ENCODE measurements around the gene LCN9. TPM values are rescaled to one million over a fixed set of nuclear protein-coding genes. Genes with fewer than 3 reads are reported as not detected.
"Not testable (repeated sequence)": the region's sequence is repeated elsewhere in the genome, so short reads cannot be mapped to it uniquely, and the experiment has no call there.

Gene LCN9
- total RNA-seq, 1 experiment from 2014 or later = 0.52 TPM

DNA sequence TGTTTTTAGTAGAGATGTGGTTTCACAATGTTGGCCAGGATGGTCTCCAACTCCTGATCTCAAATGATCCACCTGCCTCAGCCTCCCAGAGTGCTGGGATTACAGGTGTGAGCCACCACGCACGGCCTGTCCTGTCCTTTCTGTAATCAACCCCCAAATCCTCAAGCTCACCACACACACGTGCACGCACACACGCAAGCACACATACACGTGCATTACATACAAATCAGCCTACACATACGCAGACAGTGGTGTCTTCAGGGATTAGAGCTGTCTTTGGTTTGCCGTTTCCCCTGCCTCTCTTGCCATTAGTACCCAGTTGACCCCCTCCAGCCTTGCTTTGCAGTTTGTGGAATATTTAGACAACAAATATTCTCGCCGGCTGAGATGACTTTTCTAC is 30.3 kb upstream of the LCN9 start:
- H3K4me2 ChIP-seq (ENCODE audit: insufficient read depth, insufficient read length, low read length) = no peak overlapping the region
- WGBS (ENCODE audit: extremely low coverage, insufficient read length, low lambda C conversion rate) = no CpG with 5 or more reads among the region's 10 CpGs
- H3K79me1 ChIP-seq (ENCODE audit: insufficient read depth, low read depth, low read length, poor library complexity, severe bottlenecking) = no peaks in the 10 kb centered on the region
- no peaks in the 10 kb centered on the region for H3K79me2 ChIP-seq (ENCODE audit: insufficient read depth, low read length)
- H4K5ac ChIP-seq (ENCODE audit: insufficient read length, low read depth, low read length) = no peak overlapping the region
- H2BK20ac ChIP-seq (ENCODE audit: low read depth, low read length, poor library complexity, severe bottlenecking) = no peak overlapping the region
- H3K18ac ChIP-seq (ENCODE audit: insufficient read length, low read depth, low read length) = no peak overlapping the region
- H3K4me3 Mint-ChIP-seq = no peak overlapping the region
- TF ChIP-seq, protein P1, sequence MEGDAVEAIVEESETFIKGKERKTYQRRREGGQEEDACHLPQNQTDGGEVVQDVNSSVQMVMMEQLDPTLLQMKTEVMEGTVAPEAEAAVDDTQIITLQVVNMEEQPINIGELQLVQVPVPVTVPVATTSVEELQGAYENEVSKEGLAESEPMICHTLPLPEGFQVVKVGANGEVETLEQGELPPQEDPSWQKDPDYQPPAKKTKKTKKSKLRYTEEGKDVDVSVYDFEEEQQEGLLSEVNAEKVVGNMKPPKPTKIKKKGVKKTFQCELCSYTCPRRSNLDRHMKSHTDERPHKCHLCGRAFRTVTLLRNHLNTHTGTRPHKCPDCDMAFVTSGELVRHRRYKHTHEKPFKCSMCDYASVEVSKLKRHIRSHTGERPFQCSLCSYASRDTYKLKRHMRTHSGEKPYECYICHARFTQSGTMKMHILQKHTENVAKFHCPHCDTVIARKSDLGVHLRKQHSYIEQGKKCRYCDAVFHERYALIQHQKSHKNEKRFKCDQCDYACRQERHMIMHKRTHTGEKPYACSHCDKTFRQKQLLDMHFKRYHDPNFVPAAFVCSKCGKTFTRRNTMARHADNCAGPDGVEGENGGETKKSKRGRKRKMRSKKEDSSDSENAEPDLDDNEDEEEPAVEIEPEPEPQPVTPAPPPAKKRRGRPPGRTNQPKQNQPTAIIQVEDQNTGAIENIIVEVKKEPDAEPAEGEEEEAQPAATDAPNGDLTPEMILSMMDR (conservative IDR thresholded peaks at IDR 0.05) = no peak
- H2BK120ac ChIP-seq (ENCODE audit: low read depth, low read length, poor library complexity, severe bottlenecking) = no peak overlapping the region
- no peak overlapping the region for H4K8ac ChIP-seq (replicated peaks; ENCODE audit: insufficient read length, low read depth, low read length)
- no peaks in the 10 kb centered on the region for H4K20me1 ChIP-seq (ENCODE audit: control insufficient read depth, insufficient read depth, insufficient read length)
- H3K9ac ChIP-seq (ENCODE audit: extremely low read depth, insufficient read length, low read length) = no peak overlapping the region
- H4K91ac ChIP-seq (ENCODE audit: insufficient read length, low read depth, low read length) = no peak overlapping the region
- H3K56ac ChIP-seq (ENCODE audit: insufficient read length, low read depth, low read length) = no peak overlapping the region
- peaks cover 4% of the 10 kb centered on the region for H3K9me3 ChIP-seq (ENCODE audit: control insufficient read depth, low read depth, low read length)
- H3K36me3 Mint-ChIP-seq (ENCODE audit: insufficient read depth in 1 of 3, low read depth in 3 of 3) = peaks cover 8 to 38% (median 18%) of the 10 kb centered on the region in 3 experiments; a peak in 6 of 7 replicates
- no peak overlapping the region for H3K14ac ChIP-seq (ENCODE audit: insufficient read depth, low read length)
- H2BK5ac ChIP-seq (ENCODE audit: insufficient read length, low read length) = no peak overlapping the region
- no peak overlapping the region for H2BK15ac ChIP-seq (ENCODE audit: low read depth, low read length)
- no peak overlapping the region for H3K27ac Mint-ChIP-seq
- H3K4ac ChIP-seq (ENCODE audit: low read depth, low read length) = no peak overlapping the region
- no peaks in the 10 kb centered on the region for H3K27me3 ChIP-seq (ENCODE audit: insufficient read depth, low read length)
- no peak overlapping the region for H3T11ph ChIP-seq (ENCODE audit: low read length)
- no peaks in the 10 kb centered on the region for H3K4me1 ChIP-seq (ENCODE audit: insufficient read depth, low read length)
- peaks cover 8 to 9% of the 10 kb centered on the region in 2 experiments for H3K4me1 Mint-ChIP-seq
- H3K27me3 Mint-ChIP-seq (ENCODE audit: low read depth) = peaks cover 18% of the 10 kb centered on the region
- H2AK5ac ChIP-seq (ENCODE audit: insufficient read length, low read length) = no peak overlapping the region
- peaks cover 39 to 42% of the 10 kb centered on the region in 2 experiments for H3K9me3 Mint-ChIP-seq
- no peak overlapping the region for H2BK12ac ChIP-seq (ENCODE audit: insufficient read length, low read depth, low read length)
- no peak for DNase-seq
- no peaks in the 10 kb centered on the region for H3K23me2 ChIP-seq (ENCODE audit: insufficient read length, low read depth, low read length, poor library complexity, severe bottlenecking)
- H2AFZ ChIP-seq (ENCODE audit: low read length) = no peak overlapping the region
- H3K27ac ChIP-seq (ENCODE audit: insufficient read length, low read depth, low read length) = no peak overlapping the region
- H3K23ac ChIP-seq (ENCODE audit: insufficient read length, low read depth, low read length) = no peak overlapping the region

GRCh38 chr9:135636930-135637530 is 26.1 kb upstream of the LCN9 start:
- not testable (repeated sequence) for H3K79me1 ChIP-seq (ENCODE audit: insufficient read depth, low read depth, low read length, poor library complexity, severe bottlenecking); H4K8ac ChIP-seq (replicated peaks; ENCODE audit: insufficient read length, low read depth, low read length); H3K4ac ChIP-seq (ENCODE audit: low read depth, low read length); H2BK15ac ChIP-seq (ENCODE audit: low read depth, low read length); H4K20me1 ChIP-seq (ENCODE audit: control insufficient read depth, insufficient read depth, insufficient read length); H2BK120ac ChIP-seq (ENCODE audit: low read depth, low read length, poor library complexity, severe bottlenecking); H3K9ac ChIP-seq (ENCODE audit: extremely low read depth, insufficient read length, low read length); H4K91ac ChIP-seq (ENCODE audit: insufficient read length, low read depth, low read length); H3K4me3 Mint-ChIP-seq; H2BK5ac ChIP-seq (ENCODE audit: insufficient read length, low read length); H3K23ac ChIP-seq (ENCODE audit: insufficient read length, low read depth, low read length); DNase-seq; H3K14ac ChIP-seq (ENCODE audit: insufficient read depth, low read length); H3K4me2 ChIP-seq (ENCODE audit: insufficient read depth, insufficient read length, low read length); H4K5ac ChIP-seq (ENCODE audit: insufficient read length, low read depth, low read length); H3K23me2 ChIP-seq (ENCODE audit: insufficient read length, low read depth, low read length, poor library complexity, severe bottlenecking); H3K27me3 ChIP-seq (ENCODE audit: insufficient read depth, low read length); H2AFZ ChIP-seq (ENCODE audit: low read length); H3K9me3 ChIP-seq (ENCODE audit: control insufficient read depth, low read depth, low read length); H3K79me2 ChIP-seq (ENCODE audit: insufficient read depth, low read length); H3K56ac ChIP-seq (ENCODE audit: insufficient read length, low read depth, low read length); H2BK12ac ChIP-seq (ENCODE audit: insufficient read length, low read depth, low read length); H2AK5ac ChIP-seq (ENCODE audit: insufficient read length, low read length); H3K27ac Mint-ChIP-seq; H3T11ph ChIP-seq (ENCODE audit: low read length); H3K27ac ChIP-seq (ENCODE audit: insufficient read length, low read depth, low read length); H3K4me1 Mint-ChIP-seq; H2BK20ac ChIP-seq (ENCODE audit: low read depth, low read length, poor library complexity, severe bottlenecking); H3K18ac ChIP-seq (ENCODE audit: insufficient read length, low read depth, low read length); H3K4me1 ChIP-seq (ENCODE audit: insufficient read depth, low read length)
- Mint-ChIP-seq H3K27me3 (ENCODE audit: low read depth) (peaks cover 21% of the 10 kb centered on the region), H3K36me3 (ENCODE audit: insufficient read depth in 1 of 3, low read depth in 3 of 3) (peaks cover 10 to 53% (median 30%) of the 10 kb centered on the region in 3 experiments), H3K9me3 (peaks cover 48 to 63% of the 10 kb centered on the region in 2 experiments)
- no CpG with 5 or more reads among the region's 7 CpGs for WGBS (ENCODE audit: extremely low coverage, insufficient read length, low lambda C conversion rate)
